Measurements from ENCODE around the gene NPAS2. TPM values are rescaled to one million over a fixed set of nuclear protein-coding genes. Genes with fewer than 3 reads are reported as not detected.

The NPAS2 gene
- total RNA-seq, 1 donor from 2014 or later = 39.4 TPM

DNA sequence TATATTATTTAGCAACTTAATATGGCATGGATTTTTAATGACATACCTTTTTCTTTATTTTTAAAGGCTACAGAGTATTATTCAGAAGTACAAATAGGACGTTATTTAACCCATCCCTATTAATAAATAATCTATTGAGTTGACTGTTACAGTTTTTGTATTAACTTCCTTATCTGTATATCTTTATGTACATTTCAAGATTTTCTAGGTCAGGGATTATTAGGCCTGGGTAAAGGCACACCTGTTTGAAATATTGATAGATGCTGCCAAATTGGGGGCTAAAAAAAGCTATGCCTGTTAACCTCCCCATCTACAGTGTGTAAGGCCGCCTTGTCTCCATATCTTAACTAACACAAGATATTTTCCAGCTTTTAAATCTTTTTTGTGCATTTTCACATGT is 6.6 kb downstream of the NPAS2 start:
- Mint-ChIP-seq H3K27me3 (ENCODE audit: insufficient read depth, low read depth) (peaks cover 17% of the 10 kb centered on the region), H3K4me1 (peaks cover 7% of the 10 kb centered on the region), H3K9me3 (peaks cover 12% of the 10 kb centered on the region), H3K27ac (no peak overlapping the region), H3K4me3 (no peak overlapping the region), H3K36me3 (no peaks in the 10 kb centered on the region)
- H4K20me1 ChIP-seq (ENCODE audit: low read depth) = peaks cover 6% of the 10 kb centered on the region
- no peaks in the 10 kb centered on the region for H3K9me3 ChIP-seq (ENCODE audit: low read depth)
- no peaks in the 10 kb centered on the region for H3K79me2 ChIP-seq (ENCODE audit: low read depth)
- H3K4me3 ChIP-seq = no peak overlapping the region
- peaks cover 1% of the 10 kb centered on the region for H3F3A ChIP-seq (ENCODE audit: low read depth)
- peaks cover 4% of the 10 kb centered on the region for H3K4me1 ChIP-seq
- H3K4me2 ChIP-seq = no peak overlapping the region
- DNase-seq (ENCODE audit: low spot score) = no peak
- no peaks in the 10 kb centered on the region for H3K36me3 ChIP-seq
- no peak overlapping the region for H3K27ac ChIP-seq
- no peak overlapping the region for H3K9ac ChIP-seq
- H3K27me3 ChIP-seq = peaks cover 27% of the 10 kb centered on the region
- TF ChIP-seq, protein P1, sequence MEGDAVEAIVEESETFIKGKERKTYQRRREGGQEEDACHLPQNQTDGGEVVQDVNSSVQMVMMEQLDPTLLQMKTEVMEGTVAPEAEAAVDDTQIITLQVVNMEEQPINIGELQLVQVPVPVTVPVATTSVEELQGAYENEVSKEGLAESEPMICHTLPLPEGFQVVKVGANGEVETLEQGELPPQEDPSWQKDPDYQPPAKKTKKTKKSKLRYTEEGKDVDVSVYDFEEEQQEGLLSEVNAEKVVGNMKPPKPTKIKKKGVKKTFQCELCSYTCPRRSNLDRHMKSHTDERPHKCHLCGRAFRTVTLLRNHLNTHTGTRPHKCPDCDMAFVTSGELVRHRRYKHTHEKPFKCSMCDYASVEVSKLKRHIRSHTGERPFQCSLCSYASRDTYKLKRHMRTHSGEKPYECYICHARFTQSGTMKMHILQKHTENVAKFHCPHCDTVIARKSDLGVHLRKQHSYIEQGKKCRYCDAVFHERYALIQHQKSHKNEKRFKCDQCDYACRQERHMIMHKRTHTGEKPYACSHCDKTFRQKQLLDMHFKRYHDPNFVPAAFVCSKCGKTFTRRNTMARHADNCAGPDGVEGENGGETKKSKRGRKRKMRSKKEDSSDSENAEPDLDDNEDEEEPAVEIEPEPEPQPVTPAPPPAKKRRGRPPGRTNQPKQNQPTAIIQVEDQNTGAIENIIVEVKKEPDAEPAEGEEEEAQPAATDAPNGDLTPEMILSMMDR (IDR thresholded peaks at IDR 0.05) = no peak
- no peak for TF ChIP-seq EZH2 (IDR thresholded peaks at IDR 0.05)
- TF ChIP-seq EZH2phosphoT487 (IDR thresholded peaks at IDR 0.05) = no peak
- H2AFZ ChIP-seq (replicated peaks) = no peak overlapping the region

DNA sequence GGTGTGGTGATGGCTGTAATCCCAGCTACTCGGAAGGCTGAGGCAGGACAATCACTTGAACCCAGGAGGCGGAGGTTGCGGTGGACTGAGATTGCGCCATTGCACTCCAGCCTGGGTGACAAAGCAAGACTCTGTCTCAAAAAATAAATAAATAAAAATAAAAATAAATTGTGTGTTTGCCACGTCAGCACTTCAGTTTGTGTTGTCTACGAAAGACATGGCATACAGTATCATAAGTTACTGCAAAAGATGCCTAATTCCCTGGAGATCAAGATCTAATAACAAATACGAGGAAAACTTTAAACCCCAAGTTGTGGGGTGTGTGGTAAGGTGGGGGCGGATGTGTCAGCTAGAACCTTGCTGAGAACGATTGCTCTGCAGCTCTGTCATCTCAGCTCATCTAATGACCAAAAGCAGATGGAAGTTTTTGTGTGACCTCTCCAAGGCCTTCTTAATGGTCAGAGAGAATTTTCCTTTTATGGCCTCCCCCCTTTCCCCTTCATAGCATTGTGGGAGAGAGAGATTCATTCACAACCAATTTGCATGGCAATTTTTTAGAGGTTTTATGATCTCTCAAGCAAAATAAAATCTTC is 11.3 kb downstream of the NPAS2 start:
- DNase-seq (ENCODE audit: low spot score) = no peak
- Mint-ChIP-seq H3K36me3 (no peaks in the 10 kb centered on the region), H3K9me3 (peaks cover 12% of the 10 kb centered on the region), H3K4me3 (no peak overlapping the region), H3K4me1 (no peaks in the 10 kb centered on the region), H3K27ac (no peak overlapping the region), H3K27me3 (ENCODE audit: insufficient read depth, low read depth) (peaks cover 2% of the 10 kb centered on the region)
- Histone ChIP-seq H3K79me2 (ENCODE audit: low read depth) (no peaks in the 10 kb centered on the region), H3K4me1 (no peaks in the 10 kb centered on the region), H3K4me2 (no peak overlapping the region), H3K9me3 (ENCODE audit: low read depth) (no peaks in the 10 kb centered on the region), H3K4me3 (no peak overlapping the region), H4K20me1 (ENCODE audit: low read depth) (no peaks in the 10 kb centered on the region), H3K36me3 (no peaks in the 10 kb centered on the region), H3K27ac (no peak overlapping the region), H3K9ac (no peak overlapping the region), H2AFZ (replicated peaks) (no peak overlapping the region), H3F3A (ENCODE audit: low read depth) (no peaks in the 10 kb centered on the region), H3K27me3 (no peaks in the 10 kb centered on the region)
- TF ChIP-seq EZH2 (IDR thresholded peaks at IDR 0.05) = no peak
- TF ChIP-seq, protein P1 (IDR thresholded peaks at IDR 0.05) = no peak
- no peak for TF ChIP-seq EZH2phosphoT487 (IDR thresholded peaks at IDR 0.05)

DNA sequence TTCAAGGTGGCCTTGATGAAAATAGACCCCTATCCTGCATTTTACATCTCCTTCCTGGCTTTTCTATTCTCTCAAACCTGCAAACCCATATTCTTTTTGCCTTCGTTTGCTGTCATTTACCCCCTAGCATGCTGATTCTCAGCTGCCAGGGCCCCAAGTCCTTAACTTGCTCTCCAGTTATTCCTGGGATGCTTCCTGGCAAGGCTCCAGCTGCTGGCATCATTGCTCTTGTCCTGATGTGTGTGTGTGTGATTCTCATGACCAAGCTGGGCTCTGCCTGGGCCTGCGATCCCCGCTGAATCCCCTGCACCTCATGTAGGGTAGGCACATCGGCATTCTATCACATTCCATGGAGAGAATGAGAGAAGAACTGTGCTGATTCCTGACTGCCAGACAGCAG is 11.9 kb downstream of the NPAS2 start:
- Histone ChIP-seq H3K4me3 (no peak overlapping the region), H3K9me3 (ENCODE audit: low read depth) (no peaks in the 10 kb centered on the region), H2AFZ (replicated peaks) (no peak overlapping the region), H3K4me2 (no peak overlapping the region), H4K20me1 (ENCODE audit: low read depth) (no peaks in the 10 kb centered on the region), H3K36me3 (no peaks in the 10 kb centered on the region), H3K79me2 (ENCODE audit: low read depth) (no peaks in the 10 kb centered on the region), H3K27me3 (no peaks in the 10 kb centered on the region), H3K4me1 (no peaks in the 10 kb centered on the region), H3K9ac (no peak overlapping the region), H3F3A (ENCODE audit: low read depth) (no peaks in the 10 kb centered on the region), H3K27ac (no peak overlapping the region)
- peaks cover 12% of the 10 kb centered on the region for H3K9me3 Mint-ChIP-seq
- no peak overlapping the region for H3K4me3 Mint-ChIP-seq
- H3K36me3 Mint-ChIP-seq = no peaks in the 10 kb centered on the region
- peaks cover 2% of the 10 kb centered on the region for H3K27me3 Mint-ChIP-seq (ENCODE audit: insufficient read depth, low read depth)
- TF ChIP-seq, protein P1 (IDR thresholded peaks at IDR 0.05) = no peak
- TF ChIP-seq EZH2 (IDR thresholded peaks at IDR 0.05) (no peak), EZH2phosphoT487 (IDR thresholded peaks at IDR 0.05) (no peak)
- no peaks in the 10 kb centered on the region for H3K4me1 Mint-ChIP-seq
- no peak for DNase-seq (ENCODE audit: low spot score)
- H3K27ac Mint-ChIP-seq = no peak overlapping the region
